Lower leg skin (tissue), 4 donors: ENCODE results near the gene THOP1. TPM values are rescaled to one million over a fixed set of nuclear protein-coding genes. Genes with fewer than 3 reads are reported as not detected.

Source experiments
- DNase-seq, 2 donors: peaks; one replicate each; pipeline ENCODE4 v3.0.0-alpha.2; 2019; ENCODE audit warnings: low spot score in 2 of 2
- H3K4me3 ChIP-seq: fragments of 200-600 bp; sonication (generic); 2 replicates; pipeline ENCODE4 v1.5.1; 2017; ENCODE audit warnings: mild to moderate bottlenecking, low read depth; ENCODE audit not compliant: poor library complexity, severe bottlenecking
- POLR2A ChIP-seq, 2 donors: fragments of 450-650 bp; IDR thresholded peaks; one replicate each; pipeline ENCODE4 v1.6.1; 2016 to 2017; ENCODE audit warnings: antibody characterized with exemption in 2 of 2, mild to moderate bottlenecking in 1 of 2, moderate library complexity in 1 of 2
- WGBS, 2 donors: methylation state at CpG; one replicate each; pipeline ENCODE4 v1.1.5; 2018; 5-methylcytosine and 5-hydroxymethylcytosine counted together
- intact Hi-C: fragments of 100-400 bp; cut with DNase I; formaldehyde crosslinking; loops from one replicate; pipeline ENCODE4 v1.15.0; 2023; ENCODE audit warnings: low total_unique reads
- total RNA-seq, 4 donors: library from RNA; depleted of rRNA; stranded (reverse); fragments of >200 nt; gene quantifications; one replicate each; pipeline ENCODE4 v1.1.0, GENCODE V29; 2016
- TF ChIP-seq, protein P1 (sequence below), 3 donors: fragments of 450-650 bp; IDR thresholded peaks; one replicate each; pipeline ENCODE4 v1.5.1; 2016; ENCODE audit warnings: antibody characterized with exemption in 3 of 3, mild to moderate bottlenecking in 3 of 3, moderate library complexity in 2 of 3

THOP1 gene
- total RNA-seq, 4 donors from 2014 or later: 35.9 to 56.5 (median 43.7) TPM

DNA sequence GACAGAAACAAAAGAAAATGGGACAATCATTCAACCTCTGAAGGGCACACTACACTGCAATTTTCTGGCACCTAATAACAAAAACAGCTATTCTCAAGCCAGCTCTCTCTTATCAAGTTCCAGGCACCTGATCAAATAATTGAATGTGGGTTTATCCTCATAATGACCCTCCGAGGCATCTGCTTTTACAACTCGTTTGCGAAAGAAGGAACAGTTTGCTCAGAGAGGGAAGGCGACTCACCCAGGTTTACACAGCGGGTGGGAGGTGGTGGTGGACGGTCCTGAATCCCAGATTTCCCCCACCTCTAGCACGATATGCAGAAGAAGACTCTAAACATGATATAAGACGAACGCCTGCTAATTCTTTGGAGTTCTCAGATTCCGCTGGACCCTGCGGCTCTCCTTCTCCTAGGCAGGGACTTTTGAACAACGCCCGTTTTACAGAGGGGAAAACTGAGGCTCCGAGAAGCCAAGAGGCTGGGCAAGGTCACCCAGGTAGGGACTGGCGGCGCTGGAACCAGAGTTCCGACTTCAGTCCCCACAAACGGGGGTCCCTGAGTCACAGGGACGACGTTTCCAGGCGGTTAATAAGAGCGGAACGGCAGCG, 2.9 kb upstream of the THOP1 start:
- H3K4me3 ChIP-seq: peak overlapping the region; percentile 96
- 1 to 2% methylated on average over 23 to 24 of the region's 24 CpGs for WGBS, 2 donors
- intact Hi-C loops: no loop called here
- no peak for TF ChIP-seq POLR2A (IDR thresholded peaks at IDR 0.05)
- TF ChIP-seq, protein P1, sequence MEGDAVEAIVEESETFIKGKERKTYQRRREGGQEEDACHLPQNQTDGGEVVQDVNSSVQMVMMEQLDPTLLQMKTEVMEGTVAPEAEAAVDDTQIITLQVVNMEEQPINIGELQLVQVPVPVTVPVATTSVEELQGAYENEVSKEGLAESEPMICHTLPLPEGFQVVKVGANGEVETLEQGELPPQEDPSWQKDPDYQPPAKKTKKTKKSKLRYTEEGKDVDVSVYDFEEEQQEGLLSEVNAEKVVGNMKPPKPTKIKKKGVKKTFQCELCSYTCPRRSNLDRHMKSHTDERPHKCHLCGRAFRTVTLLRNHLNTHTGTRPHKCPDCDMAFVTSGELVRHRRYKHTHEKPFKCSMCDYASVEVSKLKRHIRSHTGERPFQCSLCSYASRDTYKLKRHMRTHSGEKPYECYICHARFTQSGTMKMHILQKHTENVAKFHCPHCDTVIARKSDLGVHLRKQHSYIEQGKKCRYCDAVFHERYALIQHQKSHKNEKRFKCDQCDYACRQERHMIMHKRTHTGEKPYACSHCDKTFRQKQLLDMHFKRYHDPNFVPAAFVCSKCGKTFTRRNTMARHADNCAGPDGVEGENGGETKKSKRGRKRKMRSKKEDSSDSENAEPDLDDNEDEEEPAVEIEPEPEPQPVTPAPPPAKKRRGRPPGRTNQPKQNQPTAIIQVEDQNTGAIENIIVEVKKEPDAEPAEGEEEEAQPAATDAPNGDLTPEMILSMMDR (IDR thresholded peaks at IDR 0.05): no peak
- DNase-seq: no peak

DNA sequence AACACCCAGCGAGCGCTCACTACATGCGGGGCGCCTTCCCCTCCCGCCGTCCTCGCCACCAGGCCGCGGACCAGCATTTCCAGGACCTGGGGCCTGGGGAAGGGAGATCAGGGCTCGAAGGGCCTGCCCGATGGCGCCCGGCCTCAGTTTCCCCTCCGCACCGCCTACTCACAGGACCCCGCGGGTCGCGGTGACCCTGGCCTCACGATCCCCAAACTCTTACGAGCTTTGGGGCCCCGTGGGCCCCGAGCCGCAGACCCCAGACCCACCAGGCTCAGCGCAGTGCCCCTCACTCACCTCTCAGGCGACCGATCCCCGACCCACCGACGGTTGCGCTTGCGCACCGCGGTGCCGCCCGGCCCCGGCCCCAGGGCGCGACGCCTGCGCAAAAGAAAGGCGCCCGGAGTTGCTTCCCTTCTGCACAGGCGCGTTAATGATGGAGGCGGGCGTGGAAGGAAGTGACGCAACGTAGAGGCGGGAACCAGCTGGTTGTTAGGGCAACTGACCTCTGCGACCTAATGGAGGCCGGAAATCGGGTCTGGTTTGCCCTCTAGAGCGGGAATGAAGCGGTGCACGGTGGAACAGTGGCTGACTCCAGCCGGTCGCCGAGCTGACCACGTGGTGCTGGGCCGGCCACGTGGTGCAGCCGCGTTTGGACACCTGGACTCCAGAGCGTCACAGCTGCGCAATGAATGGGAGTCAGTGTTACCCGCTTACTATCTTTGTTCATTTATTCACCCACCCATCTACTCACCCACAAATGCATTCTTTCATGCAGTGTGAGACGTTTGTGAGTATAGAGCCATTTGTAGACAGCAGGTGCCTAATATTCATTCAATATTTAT, 2.1 kb upstream of the THOP1 start, which contains the start of gene SGTA:
TSS of gene SGTA (minus strand) at position 338 of the 845 bp plus-strand sequence. CDS start 14,205 bp downstream, outside the sequence.
- intact Hi-C loops: no loop called here
- H3K4me3 ChIP-seq: peak within 1 kb of the TSS; percentile 96
- DNase-seq: peak; percentile 98 to 99
- 1% methylated on average over 24 to 56 of the region's 68 CpGs for WGBS, 2 donors
- TF ChIP-seq POLR2A (IDR thresholded peaks at IDR 0.05): peak in 1 of 2 donors; percentile 57
- TF ChIP-seq, protein P1 (IDR thresholded peaks at IDR 0.05): peak in 1 of 3 donors; percentile 7

DNA sequence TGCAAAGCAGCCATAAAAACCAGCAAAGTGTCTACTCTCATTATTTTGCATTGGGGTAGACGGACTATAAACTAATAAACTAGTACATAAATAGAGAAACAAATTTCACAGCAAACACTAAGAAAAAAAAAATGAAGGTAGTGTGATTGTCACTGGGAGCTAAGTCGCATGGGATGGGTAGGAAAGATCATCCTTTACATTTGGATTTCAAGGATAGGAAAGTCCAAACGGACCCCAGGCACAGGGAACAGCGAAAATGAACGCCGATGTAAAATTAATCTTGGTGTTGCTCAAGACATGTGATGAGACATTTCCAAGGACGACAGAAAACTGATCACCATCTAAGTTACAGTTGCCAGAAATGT, 1.5 kb upstream of the THOP1 start:
- no peak overlapping the region for H3K4me3 ChIP-seq
- no peak for DNase-seq
- WGBS, 2 donors: 76 to 83% methylated on average over 7 of the region's 7 CpGs
- intact Hi-C loops: no loop called here
- no peak for TF ChIP-seq POLR2A (IDR thresholded peaks at IDR 0.05)
- TF ChIP-seq, protein P1 (IDR thresholded peaks at IDR 0.05): no peak

DNA sequence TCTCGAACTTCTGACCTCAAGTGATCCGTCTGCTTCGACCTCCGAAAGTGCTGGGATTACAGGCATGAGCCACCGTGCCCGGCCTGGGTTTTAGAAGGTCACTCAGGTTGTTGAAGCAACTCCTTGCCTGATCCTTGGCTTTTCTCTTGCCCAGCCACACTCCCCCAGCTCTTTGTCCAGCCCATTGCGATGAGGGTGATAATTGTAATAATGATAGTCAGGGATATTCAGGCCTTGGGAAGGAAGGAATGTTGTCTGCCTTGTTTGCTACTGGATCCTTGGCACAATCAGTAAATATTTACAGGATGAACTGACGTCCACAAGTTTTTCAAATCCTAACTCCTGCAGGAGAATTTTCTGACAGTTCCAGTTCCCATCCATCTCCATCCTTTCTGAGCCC, 1.8 kb downstream of the THOP1 start:
- 85 to 91% methylated on average over 8 of the region's 8 CpGs for WGBS, 2 donors
- no peak for TF ChIP-seq POLR2A (IDR thresholded peaks at IDR 0.05)
- TF ChIP-seq, protein P1 (IDR thresholded peaks at IDR 0.05): no peak
- intact Hi-C loops: no loop called here
- H3K4me3 ChIP-seq: no peak overlapping the region
- no peak for DNase-seq

DNA sequence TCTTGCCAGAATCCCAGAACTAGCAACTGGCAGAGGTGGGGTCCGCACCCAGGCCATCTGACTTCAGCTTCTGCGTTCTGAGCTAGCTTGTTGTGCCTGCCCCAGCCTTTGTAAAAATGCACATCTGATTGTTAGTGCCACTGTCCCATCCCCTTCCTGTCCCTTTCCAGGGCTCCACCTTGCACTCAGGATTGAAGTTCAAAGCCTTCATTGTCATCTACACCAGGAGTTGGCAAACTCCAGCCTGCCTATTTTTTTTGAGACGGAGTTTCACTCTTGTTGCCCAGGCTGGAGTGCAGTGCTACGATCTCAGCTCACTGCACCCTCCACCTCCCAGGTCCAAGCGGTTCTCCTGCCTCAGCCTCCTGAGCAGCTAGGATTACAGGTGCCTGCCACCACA, 2.9 kb downstream of the THOP1 start:
- intact Hi-C loops: no loop called here
- DNase-seq: no peak
- no peak overlapping the region for H3K4me3 ChIP-seq
- 92 to 95% methylated on average over 5 of the region's 5 CpGs for WGBS, 2 donors
- no peak for TF ChIP-seq POLR2A (IDR thresholded peaks at IDR 0.05)
- TF ChIP-seq, protein P1 (IDR thresholded peaks at IDR 0.05): no peak
